B cell (primary cell): ENCODE measurements around the gene XPO4. TPM values are rescaled to one million over a fixed set of nuclear protein-coding genes. Genes with fewer than 3 reads are reported as not detected.

ENCODE experiments used
- ATAC-seq: fragments of 200-7000 bp; cut with Tn5 transposase; one replicate; pipeline ENCODE4 v1.10.0; 2021; ENCODE audit warnings: low read depth, mild to moderate bottlenecking, moderate number of reproducible peaks, moderate library complexity
- CTCF ChIA-PET: fragments of 350-600 bp; sonication (Branson Sonifier 250); formaldehyde crosslinking; loops from one replicate; lab custom pipeline; 2021; ENCODE audit warnings: antibody characterized with exemption, inconsistent platforms; lab: Charles Lee
- POLR2A ChIA-PET: fragments of 350-600 bp; sonication (Branson Sonifier 250); formaldehyde crosslinking; loops from one replicate; lab custom pipeline; 2021; ENCODE audit warnings: antibody characterized with exemption; lab: Charles Lee
- DNase-seq: peaks from one replicate; pipeline ENCODE4 v3.0.0; 2013
- H2AFZ ChIP-seq: 2 replicates; pipeline ENCODE4 v1.6.1; 2012; ENCODE audit warnings: mild to moderate bottlenecking, low read depth, low read length; ENCODE audit not compliant: insufficient read depth, poor library complexity, severe bottlenecking
- H3K27ac ChIP-seq, 2 donors: 1 replicate in 1 of 2; 2 replicates in 1 of 2; pipeline ENCODE4 v1.5.1; 2012 to 2013; ENCODE audit warnings: low read length in 2 of 2, mild to moderate bottlenecking in 2 of 2, moderate library complexity in 1 of 2
- H3K27me3 ChIP-seq, 4 experiments: fragments of 200-600 bp in 1 of 4; sonication (generic) in 1 of 4; replicated peaks in 1 of 4; 1 replicate in 2 of 4; 2 replicates in 2 of 4; pipeline versions ENCODE4 v1.6.1 to v1.7.0; 2013 to 2016; ENCODE audit warnings: low read length in 3 of 4, mild to moderate bottlenecking in 2 of 4, mixed read lengths in 1 of 4, moderate library complexity in 1 of 4; ENCODE audit not compliant: insufficient read depth in 4 of 4, control insufficient read depth in 3 of 4; ENCODE audit errors: control extremely low read depth in 1 of 4
- H3K36me3 ChIP-seq, 2 experiments: replicated peaks in 1 of 2; 1 replicate in 1 of 2; 2 replicates in 1 of 2; pipeline versions ENCODE4 v1.6.1 to v1.7.1; 2013; ENCODE audit warnings: low read length in 1 of 2; ENCODE audit not compliant: insufficient read depth in 2 of 2, control insufficient read depth in 1 of 2; ENCODE audit errors: control extremely low read depth in 1 of 2, extremely low read depth in 1 of 2
- H3K4me1 ChIP-seq, 2 donors: fragments of 200-600 bp in 1 of 2; sonication (generic) in 1 of 2; 1 replicate in 1 of 2; 2 replicates in 1 of 2; pipeline versions ENCODE4 v1.5.1 to v1.6.1; 2013 to 2017; ENCODE audit warnings: low read length in 2 of 2; ENCODE audit not compliant: control insufficient read depth in 2 of 2, insufficient read depth in 2 of 2
- H3K4me2 ChIP-seq: replicated peaks from 2 replicates; pipeline ENCODE3; 2012; ENCODE audit warnings: mild to moderate bottlenecking, low read depth, low read length; ENCODE audit not compliant: poor library complexity, severe bottlenecking
- H3K4me3 ChIP-seq, 5 experiments: fragments of 200-600 bp in 1 of 5; sonication (generic) in 1 of 5; 1 replicate in 3 of 5; 2 replicates in 2 of 5; pipeline versions ENCODE4 v1.5.1 to v1.7.0; 2011 to 2016; ENCODE audit warnings: low read length in 4 of 5, mild to moderate bottlenecking in 4 of 5, low read depth in 2 of 5, control low read depth in 1 of 5, moderate library complexity in 1 of 5; ENCODE audit not compliant: insufficient read depth in 1 of 5; ENCODE audit errors: control extremely low read depth in 1 of 5, extremely low read depth in 1 of 5
- H3K79me2 ChIP-seq: fragments of 200-600 bp; sonication (generic); one replicate; pipeline ENCODE4 v1.6.0; 2016; ENCODE audit warnings: low read length; ENCODE audit not compliant: control insufficient read depth, insufficient read depth
- H3K9ac ChIP-seq: fragments of 200-600 bp; sonication (generic); 2 replicates; pipeline ENCODE4 v1.6.1; 2017; ENCODE audit warnings: mild to moderate bottlenecking, low read length, moderate library complexity
- H3K9me3 ChIP-seq, 3 donors: one replicate each; pipeline versions ENCODE4 v1.6.1 to v1.7.1; 2013; ENCODE audit warnings: low read length in 2 of 3; ENCODE audit not compliant: control insufficient read depth in 2 of 3, insufficient read depth in 1 of 3; ENCODE audit errors: control extremely low read depth in 1 of 3
- H4K20me1 ChIP-seq: 2 replicates; pipeline ENCODE4 v1.6.0; 2012; ENCODE audit warnings: mild to moderate bottlenecking, low read length; ENCODE audit not compliant: insufficient read depth, control insufficient read depth, poor library complexity, severe bottlenecking
- H3K27ac Mint-ChIP-seq: one replicate; pipeline ENCODE4 v1.8.0; 2021; ENCODE audit warnings: mixed read lengths
- H3K27me3 Mint-ChIP-seq: one replicate; pipeline ENCODE4 v1.8.0; 2021; ENCODE audit warnings: mixed read lengths
- H3K4me1 Mint-ChIP-seq: one replicate; pipeline ENCODE4 v1.8.0; 2021; ENCODE audit warnings: mixed read lengths
- H3K4me3 Mint-ChIP-seq: one replicate; pipeline ENCODE4 v1.8.0; 2021; ENCODE audit warnings: mixed read lengths
- H3K9me3 Mint-ChIP-seq: one replicate; pipeline ENCODE4 v1.8.0; 2022; ENCODE audit warnings: mixed read lengths; ENCODE audit not compliant: insufficient read depth
- EZH2 ChIP-seq: IDR thresholded peaks from 2 replicates; pipeline ENCODE4 v1.6.1; 2012; ENCODE audit warnings: borderline replicate concordance, low read depth, mild to moderate bottlenecking, moderate library complexity, low read length; ENCODE audit not compliant: insufficient read depth, poor library complexity, severe bottlenecking
- WGBS: methylation state at CpG from one replicate; pipeline ENCODE4 v1.1.5; 2013; ENCODE audit warnings: missing lambda C conversion rate; ENCODE audit not compliant: insufficient coverage; 5-methylcytosine and 5-hydroxymethylcytosine counted together
- intact Hi-C: fragments of 100-400 bp; cut with micrococcal nuclease; formaldehyde crosslinking; loops from one replicate; pipeline ENCODE4 v1.10.0; 2022
- polyA plus RNA-seq: library from polyadenylated mRNA; depleted of rRNA; stranded (reverse); fragments of >200 nt; gene quantifications from 2 replicates; pipeline ENCODE4 v1.2.3, GENCODE V29; 2012
- total RNA-seq, 2 donors: library from RNA; stranded (reverse); fragments of 120-200 nt in 1 of 2; gene quantifications; 1 replicate in 1 of 2; 2 replicates in 1 of 2; pipeline versions ENCODE4 v1.2.3 to v1.2.4, GENCODE V29; 2013 to 2022
- TF ChIP-seq, protein P1 (sequence below): fragments of 200-600 bp; IDR thresholded peaks from one replicate; pipeline ENCODE4 v1.8.0; 2022; ENCODE audit warnings: antibody characterized with exemption, mild to moderate bottlenecking

The XPO4 gene
- total and polyA plus RNA-seq, 2 donors (not counting 1 experiment from before 2014, with no cell fraction given), result 6.2 to 25.9 TPM

DNA sequence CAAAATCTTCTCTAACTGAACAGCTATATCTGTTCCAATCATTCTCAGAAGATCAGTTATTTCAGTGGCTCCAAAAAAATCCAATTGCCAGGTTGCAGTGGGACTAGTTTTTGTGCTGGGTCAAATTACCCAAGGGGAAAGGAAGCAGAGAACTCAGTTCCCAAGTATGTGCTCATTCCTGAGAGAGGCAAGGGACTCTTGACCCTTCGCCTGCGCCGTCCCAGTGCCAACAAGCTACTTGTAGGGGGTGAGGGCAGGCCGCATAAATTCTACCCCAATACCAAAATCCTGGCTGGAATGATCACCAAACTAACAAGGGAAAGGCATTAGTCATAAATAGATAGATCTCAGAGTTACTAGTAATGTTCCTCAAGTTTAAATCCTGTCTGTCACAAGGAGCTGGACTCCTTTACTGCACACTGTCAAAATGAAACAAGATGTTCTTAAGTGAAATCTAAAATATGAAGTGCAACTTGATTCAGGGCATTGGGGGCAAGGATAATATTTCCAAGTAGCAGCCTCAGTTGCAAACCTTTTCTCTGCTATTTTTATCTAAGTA, 50.6 kb downstream of the XPO4 start:
- no peak overlapping the region for H2AFZ ChIP-seq
- no peaks in the 10 kb centered on the region for H3K4me1 Mint-ChIP-seq
- no peak overlapping the region for H3K4me3 Mint-ChIP-seq
- H3K36me3 ChIP-seq, result peaks cover 5 to 21% of the 10 kb centered on the region in 2 experiments
- H3K27ac Mint-ChIP-seq, result no peak overlapping the region
- TF ChIP-seq EZH2, result no peak
- TF ChIP-seq, protein P1, sequence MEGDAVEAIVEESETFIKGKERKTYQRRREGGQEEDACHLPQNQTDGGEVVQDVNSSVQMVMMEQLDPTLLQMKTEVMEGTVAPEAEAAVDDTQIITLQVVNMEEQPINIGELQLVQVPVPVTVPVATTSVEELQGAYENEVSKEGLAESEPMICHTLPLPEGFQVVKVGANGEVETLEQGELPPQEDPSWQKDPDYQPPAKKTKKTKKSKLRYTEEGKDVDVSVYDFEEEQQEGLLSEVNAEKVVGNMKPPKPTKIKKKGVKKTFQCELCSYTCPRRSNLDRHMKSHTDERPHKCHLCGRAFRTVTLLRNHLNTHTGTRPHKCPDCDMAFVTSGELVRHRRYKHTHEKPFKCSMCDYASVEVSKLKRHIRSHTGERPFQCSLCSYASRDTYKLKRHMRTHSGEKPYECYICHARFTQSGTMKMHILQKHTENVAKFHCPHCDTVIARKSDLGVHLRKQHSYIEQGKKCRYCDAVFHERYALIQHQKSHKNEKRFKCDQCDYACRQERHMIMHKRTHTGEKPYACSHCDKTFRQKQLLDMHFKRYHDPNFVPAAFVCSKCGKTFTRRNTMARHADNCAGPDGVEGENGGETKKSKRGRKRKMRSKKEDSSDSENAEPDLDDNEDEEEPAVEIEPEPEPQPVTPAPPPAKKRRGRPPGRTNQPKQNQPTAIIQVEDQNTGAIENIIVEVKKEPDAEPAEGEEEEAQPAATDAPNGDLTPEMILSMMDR, result no peak
- POLR2A ChIA-PET, result no interaction called here
- H3K4me1 ChIP-seq, result no peaks in the 10 kb centered on the region
- H3K27me3 ChIP-seq, result no peaks in the 10 kb centered on the region
- intact Hi-C loops, result no loop called here
- H3K9me3 ChIP-seq, result no peaks in the 10 kb centered on the region
- no peaks in the 10 kb centered on the region for H3K27me3 Mint-ChIP-seq
- H3K79me2 ChIP-seq, result peaks cover 3% of the 10 kb centered on the region
- H4K20me1 ChIP-seq, result no peaks in the 10 kb centered on the region
- no peak overlapping the region for H3K9ac ChIP-seq
- H3K9me3 Mint-ChIP-seq, result no peaks in the 10 kb centered on the region
- no peak overlapping the region for H3K4me2 ChIP-seq
- CTCF ChIA-PET, result interaction anchor here (0.7 to 0.9 kb wide), 2 partner anchors 20 to 200 kb away, joined by 3 to 5 read pairs; no protein-coding TSS in a partner anchor
- no peak for ATAC-seq
- DNase-seq, result no peak
- no peak overlapping the region for H3K4me3 ChIP-seq
- H3K27ac ChIP-seq, result no peak overlapping the region
- WGBS, result no CpG with 5 or more reads among the region's 4 CpGs

DNA sequence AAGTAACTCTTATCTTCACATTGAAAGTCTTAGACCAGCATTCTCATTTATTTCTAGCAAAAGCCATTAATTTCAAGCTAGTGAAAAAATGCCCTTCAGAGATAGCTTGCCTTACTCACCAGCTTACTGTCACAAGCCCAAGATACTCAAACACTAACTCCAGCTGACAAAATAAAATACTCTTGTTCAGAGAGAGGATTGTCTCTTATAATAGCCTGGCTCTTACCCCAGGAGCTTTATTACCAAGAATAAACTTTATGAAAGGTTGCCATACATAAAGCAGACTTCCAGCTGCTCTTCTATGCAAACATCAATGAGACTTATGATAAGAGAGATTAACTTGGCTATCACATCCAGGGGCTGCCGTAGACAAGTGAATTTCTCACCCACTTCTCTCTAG, 53.6 kb downstream of the XPO4 start:
- no peak for ATAC-seq
- H3K4me2 ChIP-seq, result no peak overlapping the region
- H3K27me3 Mint-ChIP-seq, result no peaks in the 10 kb centered on the region
- peaks cover 3% of the 10 kb centered on the region for H3K79me2 ChIP-seq
- no peaks in the 10 kb centered on the region for H3K4me1 ChIP-seq
- no peak overlapping the region for H3K27ac Mint-ChIP-seq
- H3K9me3 Mint-ChIP-seq, result no peaks in the 10 kb centered on the region
- no peak overlapping the region for H3K9ac ChIP-seq
- H3K4me3 ChIP-seq, result no peak overlapping the region
- POLR2A ChIA-PET, result no interaction called here
- no peaks in the 10 kb centered on the region for H3K4me1 Mint-ChIP-seq
- intact Hi-C loops, result no loop called here
- DNase-seq, result no peak
- no peaks in the 10 kb centered on the region for H4K20me1 ChIP-seq
- TF ChIP-seq EZH2, result no peak
- TF ChIP-seq, protein P1, result no peak
- H3K27ac ChIP-seq, result no peak overlapping the region
- H3K9me3 ChIP-seq, result no peaks in the 10 kb centered on the region
- H3K36me3 ChIP-seq, result peaks cover 0 to 16% of the 10 kb centered on the region in 2 experiments
- no peak overlapping the region for H2AFZ ChIP-seq
- H3K4me3 Mint-ChIP-seq, result no peak overlapping the region
- no peaks in the 10 kb centered on the region for H3K27me3 ChIP-seq
- CTCF ChIA-PET, result interaction anchor here (1.4 kb wide), 1 partner anchor 20 kb away, joined by 4 read pairs; no protein-coding TSS in a partner anchor
- WGBS, result no CpG with 5 or more reads among the region's 1 CpG
